Thyroid gland (tissue), 4 donors: ENCODE data around the gene ACAD8. TPM values are rescaled to one million over a fixed set of nuclear protein-coding genes. Genes with fewer than 3 reads are reported as not detected.
A peak's percentile ranks its signal among the peaks of the same experiment; 100 is the strongest.

Source experiments
- DNase-seq, 2 donors: peaks; one replicate each; pipeline ENCODE4 v3.0.0-alpha.2; 2019
- H3K27ac ChIP-seq, 3 donors: fragments of 200-600 bp; sonication (generic); 1 replicate in 2 of 3; 2 replicates in 1 of 3; pipeline ENCODE4 v1.5.1; 2016 to 2019; ENCODE audit warnings: mild to moderate bottlenecking in 1 of 3, moderate library complexity in 1 of 3
- H3K27me3 ChIP-seq: fragments of 200-600 bp; sonication (generic); one replicate; pipeline ENCODE4 v1.5.1; 2019
- H3K36me3 ChIP-seq, 2 donors: fragments of 200-600 bp; sonication (generic); one replicate each; pipeline ENCODE4 v1.5.1; 2016 to 2019
- H3K4me1 ChIP-seq, 2 donors: fragments of 200-600 bp; sonication (generic); one replicate each; pipeline ENCODE4 v1.5.1; 2017 to 2019
- H3K4me3 ChIP-seq, 3 donors: fragments of 200-600 bp; sonication (generic); replicated peaks in 1 of 3; 1 replicate in 2 of 3; 2 replicates in 1 of 3; pipeline ENCODE4 v1.5.1; 2016; ENCODE audit warnings: mild to moderate bottlenecking in 1 of 3
- H3K9me3 ChIP-seq: fragments of 200-600 bp; sonication (generic); one replicate; pipeline ENCODE4 v1.5.1; 2017
- POLR2A ChIP-seq, 2 donors: fragments of 450-650 bp; IDR thresholded peaks; one replicate each; pipeline ENCODE4 v1.6.1; 2017; ENCODE audit warnings: antibody characterized with exemption in 2 of 2, mild to moderate bottlenecking in 2 of 2, moderate library complexity in 1 of 2
- WGBS, 2 donors: methylation state at CpG; one replicate each; pipeline ENCODE4 v1.1.5; 2017; 5-methylcytosine and 5-hydroxymethylcytosine counted together
- intact Hi-C: fragments of 100-400 bp; cut with DNase I; formaldehyde crosslinking; loops from one replicate; pipeline ENCODE4 v1.15.1; 2023
- total RNA-seq, 4 donors: library from RNA; depleted of rRNA; stranded (reverse); fragments of >200 nt; gene quantifications; one replicate each; pipeline ENCODE4 v1.2.3, GENCODE V29; 2016
- TF ChIP-seq, protein P1 (sequence below), 6 experiments: fragments of 200-600 bp in 3 of 6; fragments of 450-650 bp in 3 of 6; sonication (generic) in 3 of 6; IDR thresholded peaks; one replicate each; pipeline ENCODE4 v1.5.1; 2016 to 2019; ENCODE audit warnings: antibody characterized with exemption in 6 of 6, mild to moderate bottlenecking in 2 of 6, inconsistent platforms in 1 of 6, moderate library complexity in 1 of 6

Gene ACAD8
- total RNA-seq, 4 donors from 2014 or later, result 57.2 to 130 (median 73.2) TPM

DNA sequence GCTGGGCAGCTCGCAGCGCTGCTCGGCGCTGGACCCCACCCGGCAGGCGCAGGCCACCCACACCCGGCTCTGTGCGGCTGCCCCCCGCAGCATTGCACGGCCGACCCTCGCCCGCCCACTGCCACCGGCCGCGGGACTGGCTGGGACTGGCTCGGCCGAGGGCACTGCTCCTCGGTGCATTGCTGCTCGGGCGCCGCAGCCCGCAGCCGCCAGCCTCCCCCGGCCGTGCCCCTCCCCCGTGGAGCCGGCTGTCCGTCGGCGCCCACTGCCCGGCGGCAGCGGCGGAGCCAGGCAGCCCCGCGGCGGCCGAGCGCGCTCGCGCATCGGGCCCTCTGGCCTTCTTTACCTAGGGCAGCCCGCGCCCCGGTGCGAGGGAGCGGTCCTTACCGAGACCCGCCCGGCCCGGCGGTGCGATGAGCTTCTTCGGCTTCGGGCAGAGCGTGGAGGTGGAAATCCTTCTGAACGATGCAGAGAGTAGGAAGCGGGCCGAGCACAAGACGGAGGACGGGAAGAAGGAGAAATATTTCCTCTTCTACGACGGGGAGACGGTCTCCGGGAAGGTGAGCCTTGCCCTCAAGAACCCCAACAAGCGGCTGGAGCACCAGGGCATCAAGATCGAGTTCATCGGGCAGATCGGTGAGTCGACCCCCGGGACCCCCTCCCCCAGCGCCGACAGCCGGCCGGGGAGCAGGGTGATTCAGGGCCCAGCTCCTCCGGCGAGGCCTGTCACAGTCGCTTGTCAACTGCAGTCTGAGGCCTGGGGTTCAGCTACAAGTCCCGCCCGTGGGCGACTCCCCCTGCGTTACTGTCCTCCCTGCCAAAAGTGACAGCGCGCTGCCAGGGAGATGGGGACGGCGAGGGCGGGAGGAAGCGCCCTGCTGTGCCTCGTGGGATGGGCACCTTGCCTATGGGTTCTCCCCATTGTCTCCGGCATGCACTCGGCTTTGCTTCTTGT is 28.4 kb upstream of the ACAD8 start:
- 0% methylated on average over 8 to 31 of the region's 93 CpGs for WGBS, 2 donors
- Histone ChIP-seq H3K27ac (peak overlapping the region; percentile 81 to 94 (median 91)), H3K4me3 (peak overlapping the region; percentile 38 to 72 (median 71)), H3K27me3 (no peaks in the 10 kb centered on the region), H3K9me3 (no peaks in the 10 kb centered on the region), H3K4me1 (peaks cover 22 to 25% of the 10 kb centered on the region in 2 donors), H3K36me3 (peaks cover 0 to 5% of the 10 kb centered on the region in 2 donors)
- DNase-seq, result peak; percentile 72 to 73
- TF ChIP-seq, protein P1, sequence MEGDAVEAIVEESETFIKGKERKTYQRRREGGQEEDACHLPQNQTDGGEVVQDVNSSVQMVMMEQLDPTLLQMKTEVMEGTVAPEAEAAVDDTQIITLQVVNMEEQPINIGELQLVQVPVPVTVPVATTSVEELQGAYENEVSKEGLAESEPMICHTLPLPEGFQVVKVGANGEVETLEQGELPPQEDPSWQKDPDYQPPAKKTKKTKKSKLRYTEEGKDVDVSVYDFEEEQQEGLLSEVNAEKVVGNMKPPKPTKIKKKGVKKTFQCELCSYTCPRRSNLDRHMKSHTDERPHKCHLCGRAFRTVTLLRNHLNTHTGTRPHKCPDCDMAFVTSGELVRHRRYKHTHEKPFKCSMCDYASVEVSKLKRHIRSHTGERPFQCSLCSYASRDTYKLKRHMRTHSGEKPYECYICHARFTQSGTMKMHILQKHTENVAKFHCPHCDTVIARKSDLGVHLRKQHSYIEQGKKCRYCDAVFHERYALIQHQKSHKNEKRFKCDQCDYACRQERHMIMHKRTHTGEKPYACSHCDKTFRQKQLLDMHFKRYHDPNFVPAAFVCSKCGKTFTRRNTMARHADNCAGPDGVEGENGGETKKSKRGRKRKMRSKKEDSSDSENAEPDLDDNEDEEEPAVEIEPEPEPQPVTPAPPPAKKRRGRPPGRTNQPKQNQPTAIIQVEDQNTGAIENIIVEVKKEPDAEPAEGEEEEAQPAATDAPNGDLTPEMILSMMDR (IDR thresholded peaks at IDR 0.05), result no peak
- peak in 1 of 2 donors; percentile 52 for TF ChIP-seq POLR2A (IDR thresholded peaks at IDR 0.05)
- intact Hi-C loops, result no loop called here

DNA sequence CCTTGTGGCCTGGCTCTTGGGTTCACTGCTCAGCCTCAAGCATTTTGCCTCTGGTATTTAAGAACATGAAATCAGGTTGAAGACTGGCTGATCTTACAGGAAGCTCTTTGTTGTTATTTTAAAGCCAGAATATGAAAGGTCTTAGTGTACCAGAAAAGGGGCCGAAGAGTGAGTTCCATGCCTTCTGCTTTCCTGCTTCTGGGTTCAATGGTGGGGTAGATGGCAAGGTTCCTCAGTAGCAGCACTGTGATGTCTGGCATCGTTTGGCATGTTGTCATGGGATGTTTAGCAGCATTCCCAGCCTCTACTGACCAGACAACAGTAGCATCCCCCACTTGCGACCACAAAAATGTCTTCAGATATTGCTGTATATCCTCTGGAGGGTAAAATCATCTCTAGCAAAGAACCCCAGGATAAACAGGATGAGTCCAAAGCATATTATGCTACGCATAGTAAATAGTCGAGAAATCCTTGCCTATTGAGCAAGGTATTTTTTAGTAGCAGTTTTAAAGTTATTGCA is 26.5 kb upstream of the ACAD8 start:
- Histone ChIP-seq H3K4me1 (peaks cover 25 to 30% of the 10 kb centered on the region in 2 donors), H3K9me3 (no peaks in the 10 kb centered on the region), H3K27me3 (no peaks in the 10 kb centered on the region), H3K4me3 (no peak overlapping the region), H3K27ac (no peak overlapping the region), H3K36me3 (no peaks in the 10 kb centered on the region)
- no peak for DNase-seq
- WGBS, 2 donors, result 90 to 93% methylated on average over 5 of the region's 5 CpGs
- intact Hi-C loops, result loop anchor here (2.0 kb wide), 1 partner anchor 24 kb away; no protein-coding TSS in a partner anchor
- TF ChIP-seq POLR2A (IDR thresholded peaks at IDR 0.05), result no peak
- TF ChIP-seq, protein P1 (IDR thresholded peaks at IDR 0.05), result no peak

- 89 to 94% methylated on average over 6 of the region's 6 CpGs for WGBS, 2 donors
- no peak for TF ChIP-seq POLR2A (IDR thresholded peaks at IDR 0.05)
- TF ChIP-seq, protein P1 (IDR thresholded peaks at IDR 0.05), result no peak
- no peak overlapping the region for H3K4me3 ChIP-seq
- H3K27ac ChIP-seq, result no peak overlapping the region
- no peaks in the 10 kb centered on the region for H3K9me3 ChIP-seq
- intact Hi-C loops, result no loop called here
- H3K27me3 ChIP-seq, result no peaks in the 10 kb centered on the region
- no peaks in the 10 kb centered on the region for H3K36me3 ChIP-seq
- H3K4me1 ChIP-seq, result peaks cover 17 to 23% of the 10 kb centered on the region in 2 donors
- no peak for DNase-seq
Observed at GRCh38 chr11:134228625-134229024, 24.7 kb upstream of the ACAD8 start.

- peaks cover 17 to 23% of the 10 kb centered on the region in 2 donors for H3K4me1 ChIP-seq
- no peaks in the 10 kb centered on the region for H3K36me3 ChIP-seq
- H3K27me3 ChIP-seq, result no peaks in the 10 kb centered on the region
- 86 to 90% methylated on average over 6 of the region's 6 CpGs for WGBS, 2 donors
- DNase-seq, result no peak
- H3K4me3 ChIP-seq, result no peak overlapping the region
- no peak overlapping the region for H3K27ac ChIP-seq
- no peaks in the 10 kb centered on the region for H3K9me3 ChIP-seq
- intact Hi-C loops, result no loop called here
- no peak for TF ChIP-seq POLR2A (IDR thresholded peaks at IDR 0.05)
- TF ChIP-seq, protein P1 (IDR thresholded peaks at IDR 0.05), result no peak
Observed at GRCh38 chr11:134229126-134229790, 24.1 kb upstream of the ACAD8 start.
